Neuron (in vitro differentiated cells): ENCODE results near the gene UBL7.

Experiments used
- H2AFZ ChIP-seq: one replicate; pipeline ENCODE4 v1.6.1; 2013; ENCODE audit warnings: low read depth, mild to moderate bottlenecking, inconsistent platforms, low read length, moderate library complexity
- H3K27me3 ChIP-seq: one replicate; pipeline ENCODE4 v1.6.1; 2013; ENCODE audit warnings: low read length; ENCODE audit not compliant: insufficient read depth
- H3K36me3 ChIP-seq: one replicate; pipeline ENCODE4 v1.6.1; 2013; ENCODE audit warnings: low read length; ENCODE audit not compliant: insufficient read depth
- H3K4me1 ChIP-seq: one replicate; pipeline ENCODE4 v1.6.1; 2013; ENCODE audit warnings: low read length; ENCODE audit not compliant: insufficient read depth
- H3K4me3 ChIP-seq: 2 replicates; pipeline ENCODE4 v1.5.1; 2013; ENCODE audit warnings: mild to moderate bottlenecking, low read length, moderate library complexity
- H3K9me3 ChIP-seq: one replicate; pipeline ENCODE4 v1.6.1; 2013; ENCODE audit warnings: low read length

Gene UBL7

GRCh38 chr15:74400915-74401757, 59.8 kb downstream of the UBL7 start:
- no peak overlapping the region for H3K4me3 ChIP-seq
- peaks cover 9% of the 10 kb centered on the region for H3K27me3 ChIP-seq
- no peak overlapping the region for H2AFZ ChIP-seq
- no peaks in the 10 kb centered on the region for H3K4me1 ChIP-seq
- H3K9me3 ChIP-seq = no peaks in the 10 kb centered on the region
- H3K36me3 ChIP-seq = no peaks in the 10 kb centered on the region

- Histone ChIP-seq H3K27me3 (peaks cover 16% of the 10 kb centered on the region), H3K36me3 (no peaks in the 10 kb centered on the region), H3K4me3 (no peak overlapping the region), H3K9me3 (no peaks in the 10 kb centered on the region), H2AFZ (no peak overlapping the region), H3K4me1 (no peaks in the 10 kb centered on the region)
These were observed 60.6 kb downstream of the UBL7 start for GRCh38 chr15:74400313-74400860.

- H3K4me3 ChIP-seq = no peak overlapping the region
- H3K36me3 ChIP-seq = no peaks in the 10 kb centered on the region
- peaks cover 19% of the 10 kb centered on the region for H3K27me3 ChIP-seq
- H3K9me3 ChIP-seq = no peaks in the 10 kb centered on the region
- H3K4me1 ChIP-seq = no peaks in the 10 kb centered on the region
- no peak overlapping the region for H2AFZ ChIP-seq
These were observed 61.2 kb downstream of the UBL7 start for GRCh38 chr15:74399511-74400312.

GRCh38 chr15:74399100-74399499, 61.9 kb downstream of the UBL7 start:
- Histone ChIP-seq H3K36me3 (no peaks in the 10 kb centered on the region), H2AFZ (no peak overlapping the region), H3K9me3 (no peaks in the 10 kb centered on the region), H3K27me3 (peaks cover 23% of the 10 kb centered on the region), H3K4me1 (no peaks in the 10 kb centered on the region), H3K4me3 (no peak overlapping the region)

GRCh38 chr15:74398183-74398582, 62.8 kb downstream of the UBL7 start:
- H3K36me3 ChIP-seq = no peaks in the 10 kb centered on the region
- no peak overlapping the region for H3K4me3 ChIP-seq
- H3K4me1 ChIP-seq = no peaks in the 10 kb centered on the region
- H3K9me3 ChIP-seq = no peaks in the 10 kb centered on the region
- H2AFZ ChIP-seq = no peak overlapping the region
- H3K27me3 ChIP-seq = peaks cover 32% of the 10 kb centered on the region

GRCh38 chr15:74397239-74398068, 63.5 kb downstream of the UBL7 start:
- Histone ChIP-seq H2AFZ (no peak overlapping the region), H3K9me3 (no peaks in the 10 kb centered on the region), H3K4me3 (no peak overlapping the region), H3K27me3 (peaks cover 35% of the 10 kb centered on the region), H3K36me3 (no peaks in the 10 kb centered on the region), H3K4me1 (no peaks in the 10 kb centered on the region)

GRCh38 chr15:74396445-74397238, 64.3 kb downstream of the UBL7 start:
- H3K4me1 ChIP-seq = no peaks in the 10 kb centered on the region
- H3K9me3 ChIP-seq = no peaks in the 10 kb centered on the region
- no peak overlapping the region for H2AFZ ChIP-seq
- no peak overlapping the region for H3K4me3 ChIP-seq
- peaks cover 34% of the 10 kb centered on the region for H3K27me3 ChIP-seq
- no peaks in the 10 kb centered on the region for H3K36me3 ChIP-seq

- no peaks in the 10 kb centered on the region for H3K36me3 ChIP-seq
- no peak overlapping the region for H3K4me3 ChIP-seq
- H2AFZ ChIP-seq = no peak overlapping the region
- no peaks in the 10 kb centered on the region for H3K9me3 ChIP-seq
- H3K4me1 ChIP-seq = no peaks in the 10 kb centered on the region
- peaks cover 37% of the 10 kb centered on the region for H3K27me3 ChIP-seq
These were observed 64.9 kb downstream of the UBL7 start for GRCh38 chr15:74396146-74396438.
